Memory B cell (primary cell): ENCODE data around the gene FAM177B.
A peak's percentile ranks its signal among the peaks of the same experiment; 100 is the strongest.
"Not testable (repeated sequence)": the region's sequence is repeated elsewhere in the genome, so short reads cannot be mapped to it uniquely, and the experiment has no call there.

ENCODE experiments used
- ATAC-seq: fragments of 150-1000 bp; cut with Tn5 transposase; 2 replicates; pipeline ENCODE4 v1.10.0; 2021; ENCODE audit warnings: low read depth, mild to moderate bottlenecking, moderate library complexity
- DNase-seq, 2 donors: peaks; one replicate each; pipeline ENCODE4 v3.0.0; 2022; ENCODE audit warnings: low spot score in 2 of 2
- H3K27ac Mint-ChIP-seq: one replicate; pipeline ENCODE4 v1.8.0; 2022; ENCODE audit warnings: mild to moderate bottlenecking, moderate library complexity, mixed read lengths
- H3K27me3 Mint-ChIP-seq: one replicate; pipeline ENCODE4 v1.8.0; 2022; ENCODE audit warnings: mixed read lengths
- H3K36me3 Mint-ChIP-seq: one replicate; pipeline ENCODE4 v1.8.0; 2022; ENCODE audit warnings: mild to moderate bottlenecking, mixed read lengths
- H3K4me1 Mint-ChIP-seq: one replicate; pipeline ENCODE4 v1.8.0; 2022; ENCODE audit warnings: mixed read lengths
- H3K4me3 Mint-ChIP-seq: one replicate; pipeline ENCODE4 v1.8.0; 2022; ENCODE audit warnings: mild to moderate bottlenecking, moderate library complexity, mixed read lengths
- H3K9me3 Mint-ChIP-seq: one replicate; pipeline ENCODE4 v1.8.0; 2022; ENCODE audit warnings: mixed read lengths

The FAM177B gene

DNA sequence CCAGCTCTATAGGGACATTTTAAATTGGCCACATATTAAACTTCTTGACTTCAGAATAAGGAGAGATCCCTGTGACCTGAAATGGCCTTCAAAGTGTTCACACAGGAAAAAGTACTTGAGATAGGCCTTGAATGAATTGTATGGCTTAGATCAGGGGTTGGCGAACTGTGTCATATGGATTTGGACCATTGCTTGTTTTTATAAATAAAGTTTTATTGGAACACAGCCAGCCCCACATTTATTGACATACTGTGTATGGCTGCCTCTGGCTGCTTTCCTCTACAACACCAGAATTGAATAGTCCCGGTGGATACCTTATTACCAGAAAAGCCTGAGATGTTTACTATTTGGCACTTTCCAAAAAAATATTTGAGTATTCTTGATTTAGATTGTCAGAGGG is 20.6 kb upstream of the FAM177B start:
- Mint-ChIP-seq H3K4me1 (peaks cover 19% of the 10 kb centered on the region), H3K27ac (peak overlapping the region; percentile 60), H3K4me3 (no peak overlapping the region), H3K27me3 (no peaks in the 10 kb centered on the region), H3K9me3 (no peaks in the 10 kb centered on the region), H3K36me3 (peaks cover 17% of the 10 kb centered on the region)
- no peak for ATAC-seq
- no peak for DNase-seq

DNA sequence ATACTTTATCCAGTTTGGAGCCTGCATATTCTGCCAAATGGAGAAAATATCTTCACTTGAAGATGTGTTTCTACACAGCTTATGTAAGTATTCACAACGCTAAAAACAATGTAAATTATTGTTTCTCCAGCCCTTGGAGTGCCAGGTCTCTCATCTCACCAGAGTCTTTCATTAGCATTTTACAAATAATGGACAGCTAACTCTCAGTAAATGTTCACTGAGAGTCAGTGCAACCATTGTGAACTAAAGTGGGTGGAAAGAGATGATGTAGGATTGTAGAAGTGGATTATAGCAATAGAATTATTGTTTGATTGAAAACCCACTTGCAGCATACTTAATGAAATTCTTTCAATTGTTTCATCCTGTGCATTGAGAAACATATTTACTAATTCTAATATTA is 8.3 kb upstream of the FAM177B start:
- Mint-ChIP-seq H3K27ac (peak overlapping the region; percentile 50), H3K4me3 (no peak overlapping the region), H3K27me3 (no peaks in the 10 kb centered on the region), H3K9me3 (no peaks in the 10 kb centered on the region), H3K4me1 (peaks cover 29% of the 10 kb centered on the region), H3K36me3 (peaks cover 32% of the 10 kb centered on the region)
- DNase-seq: no peak
- ATAC-seq: no peak

DNA sequence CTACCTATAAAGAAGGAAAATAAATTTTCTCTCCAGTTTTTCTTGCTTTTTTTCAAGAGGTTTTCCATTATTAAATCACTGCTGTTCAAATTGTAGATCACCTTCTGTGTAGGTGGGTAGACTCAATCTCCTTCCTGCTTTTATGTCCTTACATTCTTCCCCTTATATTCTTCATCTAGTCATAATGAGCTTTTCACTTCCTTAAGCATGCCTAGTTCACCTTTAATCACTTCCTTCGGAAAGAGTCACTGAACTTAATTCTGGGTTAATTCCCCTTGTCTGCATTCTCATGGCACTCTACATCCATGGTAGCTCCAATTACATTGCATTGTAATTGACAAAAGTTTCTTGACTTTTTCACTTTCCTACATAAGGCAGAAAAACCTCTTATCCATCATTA is 6.1 kb upstream of the FAM177B start:
- H3K4me1 Mint-ChIP-seq: peaks cover 35% of the 10 kb centered on the region
- H3K27ac Mint-ChIP-seq: peak overlapping the region; percentile 60
- H3K36me3 Mint-ChIP-seq: peaks cover 31% of the 10 kb centered on the region
- H3K9me3 Mint-ChIP-seq: no peaks in the 10 kb centered on the region
- ATAC-seq: no peak
- H3K27me3 Mint-ChIP-seq: no peaks in the 10 kb centered on the region
- H3K4me3 Mint-ChIP-seq: peak overlapping the region; percentile 55
- no peak for DNase-seq

- Mint-ChIP-seq H3K4me1 (peaks cover 35% of the 10 kb centered on the region), H3K4me3 (peak overlapping the region; percentile 69), H3K36me3 (peaks cover 28% of the 10 kb centered on the region), H3K9me3 (no peaks in the 10 kb centered on the region), H3K27ac (peak overlapping the region; percentile 89), H3K27me3 (no peaks in the 10 kb centered on the region)
- ATAC-seq (peak; percentile 94), DNase-seq (peak in 1 of 2 donors; percentile 49)
These were observed 4.5 kb upstream of the FAM177B start for GRCh38 chr1:222732216-222733159.

GRCh38 chr1:222734740-222735139 is 2.3 kb upstream of the FAM177B start:
- Mint-ChIP-seq H3K36me3 (peaks cover 14% of the 10 kb centered on the region), H3K4me1 (peaks cover 28% of the 10 kb centered on the region), H3K27me3 (no peaks in the 10 kb centered on the region), H3K9me3 (no peaks in the 10 kb centered on the region), H3K4me3 (peak overlapping the region; percentile 46), H3K27ac (peak overlapping the region; percentile 62)
- no peak for DNase-seq
- no peak for ATAC-seq

GRCh38 chr1:222736470-222736869 is 532 bp upstream of the FAM177B start:
- DNase-seq (no peak), ATAC-seq (no peak)
- Mint-ChIP-seq H3K4me3 (no peak overlapping the region), H3K27ac (no peak overlapping the region), H3K27me3 (no peaks in the 10 kb centered on the region), H3K9me3 (no peaks in the 10 kb centered on the region), H3K4me1 (peaks cover 23% of the 10 kb centered on the region), H3K36me3 (peaks cover 7% of the 10 kb centered on the region)

GRCh38 chr1:222739465-222739864 is 2.5 kb downstream of the FAM177B start:
- H3K36me3 Mint-ChIP-seq: peaks cover 12% of the 10 kb centered on the region
- H3K27ac Mint-ChIP-seq: no peak overlapping the region
- no peak overlapping the region for H3K4me3 Mint-ChIP-seq
- H3K4me1 Mint-ChIP-seq: peaks cover 19% of the 10 kb centered on the region
- DNase-seq: no peak
- H3K27me3 Mint-ChIP-seq: no peaks in the 10 kb centered on the region
- H3K9me3 Mint-ChIP-seq: no peaks in the 10 kb centered on the region
- ATAC-seq: no peak

- no peak for DNase-seq
- H3K9me3 Mint-ChIP-seq: no peaks in the 10 kb centered on the region
- peak overlapping the region; percentile 19 for H3K4me3 Mint-ChIP-seq
- H3K4me1 Mint-ChIP-seq: peaks cover 17% of the 10 kb centered on the region
- H3K27me3 Mint-ChIP-seq: no peaks in the 10 kb centered on the region
- no peak for ATAC-seq
- no peak overlapping the region for H3K27ac Mint-ChIP-seq
- peaks cover 10% of the 10 kb centered on the region for H3K36me3 Mint-ChIP-seq
These were observed 2.9 kb downstream of the FAM177B start for GRCh38 chr1:222739929-222740328.

DNA sequence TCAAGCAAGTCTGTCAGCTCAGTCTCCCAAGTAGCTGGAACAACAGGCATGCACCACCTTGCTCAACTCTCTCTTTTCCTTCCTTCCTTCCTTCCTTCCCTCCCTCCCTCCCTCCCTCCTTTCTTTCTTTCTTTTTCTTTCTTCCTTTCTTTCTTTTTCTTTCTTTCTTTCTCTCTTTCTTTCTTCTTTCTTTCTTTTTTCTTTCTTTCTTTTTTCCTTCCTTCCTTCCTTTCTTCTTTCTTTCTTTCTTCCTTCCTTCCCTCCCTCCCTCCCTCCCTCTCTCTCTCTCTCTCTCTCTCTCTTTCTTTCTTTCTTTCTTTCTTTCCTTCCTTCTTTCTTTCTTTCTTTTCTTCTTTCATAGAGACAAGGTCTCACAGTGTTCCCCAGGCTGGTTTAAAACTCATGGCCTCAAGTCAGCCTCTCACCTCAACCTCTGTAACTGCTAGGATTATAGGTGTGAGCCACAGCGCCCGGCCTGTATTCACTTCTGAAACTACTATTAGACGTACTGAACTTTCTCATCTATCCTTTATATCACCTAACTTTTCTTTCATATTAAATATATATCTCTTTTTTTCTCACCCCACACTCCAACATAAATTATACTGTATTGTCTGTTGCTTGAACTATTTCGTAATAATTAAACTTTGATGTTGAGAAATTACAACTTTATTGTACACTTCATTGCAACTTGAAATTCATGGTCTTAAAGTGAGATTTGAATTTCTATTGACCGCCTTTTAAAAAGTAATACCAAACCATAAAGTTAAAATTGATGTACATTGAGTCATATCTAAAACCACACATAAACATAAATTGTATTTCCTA is 4.8 kb downstream of the FAM177B start:
- not testable (repeated sequence) for H3K27me3 Mint-ChIP-seq
- peak overlapping the region; percentile 81 for H3K4me3 Mint-ChIP-seq

DNA sequence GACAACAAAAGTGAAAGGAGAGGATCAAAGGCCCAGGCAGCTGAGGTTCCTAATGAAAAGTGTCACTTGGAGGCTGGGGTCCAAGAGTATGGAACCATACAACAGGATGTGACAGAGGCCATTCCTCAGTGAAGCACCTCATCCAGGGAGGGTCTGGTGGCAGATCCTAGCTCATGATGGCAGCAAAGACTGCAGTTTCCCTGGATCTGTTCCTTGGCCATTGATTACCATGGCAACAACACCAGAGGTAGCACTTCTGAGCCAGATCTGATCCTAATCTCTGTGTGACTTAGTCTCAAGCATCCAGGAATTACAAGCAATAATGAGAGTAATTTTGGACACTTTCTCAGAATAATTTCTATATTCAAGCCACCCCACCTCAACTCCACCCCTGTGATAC is 12.9 kb downstream of the FAM177B start:
- Mint-ChIP-seq H3K27me3 (no peaks in the 10 kb centered on the region), H3K27ac (peak overlapping the region; percentile 88), H3K4me3 (no peak overlapping the region), H3K4me1 (peaks cover 34% of the 10 kb centered on the region), H3K36me3 (peaks cover 21% of the 10 kb centered on the region), H3K9me3 (no peaks in the 10 kb centered on the region)
- ATAC-seq (no peak), DNase-seq (no peak)

More for the DNA sequence above, 4.8 kb downstream of the FAM177B start:
- Mint-ChIP-seq H3K4me1 (peaks cover 16% of the 10 kb centered on the region), H3K36me3 (peaks cover 15% of the 10 kb centered on the region), H3K27ac (peak overlapping the region; percentile 80)
- ATAC-seq, DNase-seq, H3K9me3 Mint-ChIP-seq: not testable (repeated sequence)

DNA sequence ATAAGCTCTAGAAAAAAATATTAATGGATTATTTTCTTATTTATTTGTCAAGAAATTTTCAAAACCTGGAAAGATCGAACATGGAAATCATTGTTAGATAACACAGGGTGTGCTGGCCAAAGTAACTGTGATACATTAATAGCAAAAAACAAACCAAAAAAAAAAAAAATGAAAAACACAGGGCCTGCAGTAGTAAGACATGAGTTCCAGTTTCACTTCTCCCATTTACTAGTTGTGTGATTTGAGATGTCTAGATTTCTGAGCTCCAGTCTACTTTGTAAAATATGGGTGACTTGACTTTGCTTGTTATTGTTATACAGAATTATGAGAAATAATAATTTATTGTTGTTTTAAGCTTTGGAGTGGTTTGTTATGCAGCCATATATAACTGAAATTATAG is 13.6 kb downstream of the FAM177B start:
- H3K4me1 Mint-ChIP-seq: peaks cover 37% of the 10 kb centered on the region
- no peaks in the 10 kb centered on the region for H3K27me3 Mint-ChIP-seq
- no peak for DNase-seq
- no peak overlapping the region for H3K4me3 Mint-ChIP-seq
- no peaks in the 10 kb centered on the region for H3K9me3 Mint-ChIP-seq
- ATAC-seq: peak; percentile 91
- peak overlapping the region; percentile 88 for H3K27ac Mint-ChIP-seq
- H3K36me3 Mint-ChIP-seq: peaks cover 21% of the 10 kb centered on the region

- Mint-ChIP-seq H3K27ac (peak overlapping the region; percentile 88), H3K27me3 (no peaks in the 10 kb centered on the region), H3K4me1 (peaks cover 40% of the 10 kb centered on the region), H3K9me3 (no peaks in the 10 kb centered on the region), H3K36me3 (peaks cover 17% of the 10 kb centered on the region), H3K4me3 (peak overlapping the region; percentile 41)
- DNase-seq (no peak), ATAC-seq (no peak)
These were observed 14.3 kb downstream of the FAM177B start for GRCh38 chr1:222751255-222751654.

- H3K4me1 Mint-ChIP-seq: peaks cover 29% of the 10 kb centered on the region
- H3K27me3 Mint-ChIP-seq: no peaks in the 10 kb centered on the region
- ATAC-seq (no peak), DNase-seq (no peak)
- no peak overlapping the region for H3K4me3 Mint-ChIP-seq
- no peaks in the 10 kb centered on the region for H3K9me3 Mint-ChIP-seq
- peaks cover 11% of the 10 kb centered on the region for H3K36me3 Mint-ChIP-seq
- H3K27ac Mint-ChIP-seq: no peak overlapping the region
These were observed 17.6 kb downstream of the FAM177B start for GRCh38 chr1:222754366-222755139.
